Spleen (tissue), 7 donors: ENCODE results near the gene WDR55.

Experiments used
- POLR2A ChIP-seq, 3 donors: fragments of 450-650 bp; IDR thresholded peaks; one replicate each; pipeline ENCODE4 v1.5.1; 2017; ENCODE audit warnings: antibody characterized with exemption in 3 of 3, mild to moderate bottlenecking in 1 of 3
- POLR2AphosphoS5 ChIP-seq, 3 donors: sonication (generic); formaldehyde crosslinking; IDR thresholded peaks; one replicate each; pipeline ENCODE4 v1.5.1; 2017; ENCODE audit warnings: antibody characterized with exemption in 3 of 3
- TF ChIP-seq, protein P1 (sequence below), 11 experiments: fragments of 200-600 bp in 7 of 11; fragments of 450-650 bp in 4 of 11; sonication (generic) in 4 of 11; IDR thresholded peaks in 8 of 11; conservative IDR thresholded peaks in 3 of 11; 1 replicate in 7 of 11; 2 replicates in 4 of 11; pipeline versions ENCODE4 v1.4.0 to v1.8.0; 2016 to 2021; ENCODE audit warnings: antibody characterized with exemption in 11 of 11, inconsistent platforms in 4 of 11, mild to moderate bottlenecking in 1 of 11
- donor health status: DM: no; HTN: no; CAD: no; lungs with moderate emphysema.
- donor health status: DM: no; HTN: no; CAD: no.
- donor health status: DM: no; HTN: no; CAD: no.

DNA sequence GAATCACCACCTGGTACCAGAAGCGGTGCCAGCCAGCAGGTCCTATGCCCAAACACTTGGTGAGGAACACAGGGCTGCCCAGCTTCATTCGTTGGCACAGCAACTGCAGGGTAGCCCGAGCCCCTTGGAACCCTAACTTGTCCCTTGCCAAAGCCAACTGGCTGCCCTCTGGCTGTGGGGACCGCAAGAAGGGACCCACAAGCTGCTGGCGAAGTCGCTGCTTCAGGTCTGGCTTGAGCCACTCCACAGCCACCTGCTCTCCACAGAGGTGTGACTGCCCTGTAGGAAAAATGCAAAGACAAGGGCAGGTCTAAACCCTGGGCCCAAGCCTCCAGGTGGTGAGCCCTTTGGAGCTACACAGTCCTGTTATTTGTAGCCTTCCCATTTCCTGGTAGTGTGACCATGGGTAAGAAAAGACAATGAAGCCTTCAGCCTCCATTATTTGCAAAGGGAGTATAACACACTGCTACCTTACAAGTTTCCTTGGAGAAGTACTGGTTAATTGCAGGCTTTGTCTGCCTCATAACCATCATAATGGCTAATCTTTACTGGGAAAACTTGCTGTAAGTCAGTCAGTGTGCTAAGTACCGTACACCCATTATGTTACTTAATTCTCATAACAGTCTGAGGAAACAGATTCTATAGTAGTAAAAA, 6.9 kb downstream of the WDR55 start:
- TF ChIP-seq POLR2A (IDR thresholded peaks at IDR 0.05) (no peak), POLR2AphosphoS5 (IDR thresholded peaks at IDR 0.05) (no peak)
- TF ChIP-seq, protein P1, sequence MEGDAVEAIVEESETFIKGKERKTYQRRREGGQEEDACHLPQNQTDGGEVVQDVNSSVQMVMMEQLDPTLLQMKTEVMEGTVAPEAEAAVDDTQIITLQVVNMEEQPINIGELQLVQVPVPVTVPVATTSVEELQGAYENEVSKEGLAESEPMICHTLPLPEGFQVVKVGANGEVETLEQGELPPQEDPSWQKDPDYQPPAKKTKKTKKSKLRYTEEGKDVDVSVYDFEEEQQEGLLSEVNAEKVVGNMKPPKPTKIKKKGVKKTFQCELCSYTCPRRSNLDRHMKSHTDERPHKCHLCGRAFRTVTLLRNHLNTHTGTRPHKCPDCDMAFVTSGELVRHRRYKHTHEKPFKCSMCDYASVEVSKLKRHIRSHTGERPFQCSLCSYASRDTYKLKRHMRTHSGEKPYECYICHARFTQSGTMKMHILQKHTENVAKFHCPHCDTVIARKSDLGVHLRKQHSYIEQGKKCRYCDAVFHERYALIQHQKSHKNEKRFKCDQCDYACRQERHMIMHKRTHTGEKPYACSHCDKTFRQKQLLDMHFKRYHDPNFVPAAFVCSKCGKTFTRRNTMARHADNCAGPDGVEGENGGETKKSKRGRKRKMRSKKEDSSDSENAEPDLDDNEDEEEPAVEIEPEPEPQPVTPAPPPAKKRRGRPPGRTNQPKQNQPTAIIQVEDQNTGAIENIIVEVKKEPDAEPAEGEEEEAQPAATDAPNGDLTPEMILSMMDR (IDR thresholded peaks at IDR 0.05 in 8 of 11, conservative IDR thresholded peaks at IDR 0.05 in 3 of 11), result no peak
